Measurements from ENCODE around the gene ZC3H4.
"Not testable (repeated sequence)": the region's sequence is repeated elsewhere in the genome, so short reads cannot be mapped to it uniquely, and the experiment has no call there.

The ZC3H4 gene

GRCh38 chr19:47068246-47068645 is 45.3 kb downstream of the ZC3H4 start:
- no peak overlapping the region for H3K27ac ChIP-seq
- no peak overlapping the region for H3K4me3 ChIP-seq

- Histone ChIP-seq H3K4me3 (no peak overlapping the region), H3K27ac (no peak overlapping the region)
Observed at GRCh38 chr19:47067215-47067847, 46.2 kb downstream of the ZC3H4 start.

- no peak overlapping the region for H3K4me3 ChIP-seq
- no peak overlapping the region for H3K27ac ChIP-seq
Observed at GRCh38 chr19:47066376-47067214, 47.0 kb downstream of the ZC3H4 start.

- no peak overlapping the region for H3K27ac ChIP-seq
Observed at GRCh38 chr19:47065242-47065641, 48.3 kb downstream of the ZC3H4 start.

GRCh38 chr19:47063874-47064273 is 49.7 kb downstream of the ZC3H4 start:
- Histone ChIP-seq H3K27ac (no peak overlapping the region), H3K4me3 (no peak overlapping the region)

More at GRCh38 chr19:47065242-47065641, 48.3 kb downstream of the ZC3H4 start:
- H3K4me3 ChIP-seq, result no peak overlapping the region

GRCh38 chr19:47058621-47059022 is 55.0 kb downstream of the ZC3H4 start:
- H3K27ac ChIP-seq, result no peak overlapping the region
- H3K4me3 ChIP-seq, result no peak overlapping the region

- H3K27ac ChIP-seq, result no peak overlapping the region
- no peak overlapping the region for H3K4me3 ChIP-seq
Observed at GRCh38 chr19:47057328-47057727, 56.2 kb downstream of the ZC3H4 start.

GRCh38 chr19:47056411-47056810 is 57.2 kb downstream of the ZC3H4 start:
- H3K27ac ChIP-seq, result no peak overlapping the region
- H3K4me3 ChIP-seq, result no peak overlapping the region

GRCh38 chr19:47050562-47050961 is 63.0 kb downstream of the ZC3H4 start:
- H3K27ac ChIP-seq, H3K4me3 ChIP-seq: not testable (repeated sequence)

- Histone ChIP-seq H3K27ac (peak overlapping the region in 1 of 21 experiments; percentile 4), H3K4me3 (peak overlapping the region in 4 of 7 experiments; percentile 23 to 85 (median 50))
Observed at GRCh38 chr19:47049307-47049700, 64.3 kb downstream of the ZC3H4 start.

GRCh38 chr19:47047763-47048405 is 65.7 kb downstream of the ZC3H4 start:
- Histone ChIP-seq H3K27ac (peak overlapping the region; percentile 34 to 87 (median 77)), H3K4me3 (peak overlapping the region; percentile 76 to 100 (median 93))

GRCh38 chr19:47047272-47047762 is 66.3 kb downstream of the ZC3H4 start:
- peak overlapping the region in 5 of 7 experiments; percentile 76 to 100 (median 86) for H3K4me3 ChIP-seq

GRCh38 chr19:47045867-47046470 is 67.6 kb downstream of the ZC3H4 start:
- Histone ChIP-seq H3K27ac (no peak overlapping the region), H3K4me3 (no peak overlapping the region)

More at GRCh38 chr19:47047272-47047762, 66.3 kb downstream of the ZC3H4 start:
- peak overlapping the region in 2 of 21 experiments; percentile 76 to 84 for H3K27ac ChIP-seq

GRCh38 chr19:47044946-47045866 is 68.4 kb downstream of the ZC3H4 start:
- no peak overlapping the region for H3K27ac ChIP-seq
- H3K4me3 ChIP-seq, result no peak overlapping the region

GRCh38 chr19:47040869-47041268 is 72.7 kb downstream of the ZC3H4 start:
- no peak overlapping the region for H3K4me3 ChIP-seq
- H3K27ac ChIP-seq, result no peak overlapping the region

- no peak overlapping the region for H3K27ac ChIP-seq
- H3K4me3 ChIP-seq, result no peak overlapping the region
Observed at GRCh38 chr19:47039239-47039874, 74.2 kb downstream of the ZC3H4 start.

GRCh38 chr19:47037766-47038165 is 75.8 kb downstream of the ZC3H4 start:
- H3K27ac ChIP-seq, result no peak overlapping the region
- H3K4me3 ChIP-seq, result no peak overlapping the region

- H3K4me3 ChIP-seq, result peak overlapping the region; percentile 14 to 49 (median 36)
- H3K27ac ChIP-seq, result peak overlapping the region in 18 of 21 experiments; percentile 16 to 83 (median 63)
Observed at GRCh38 chr19:47036097-47036651, 77.4 kb downstream of the ZC3H4 start.

Measured in skin epidermis (tissue), 12 donors.